ENCODE results near the gene GRID2.
A peak's percentile ranks its signal among the peaks of the same experiment; 100 is the strongest.

GRID2 gene

DNA sequence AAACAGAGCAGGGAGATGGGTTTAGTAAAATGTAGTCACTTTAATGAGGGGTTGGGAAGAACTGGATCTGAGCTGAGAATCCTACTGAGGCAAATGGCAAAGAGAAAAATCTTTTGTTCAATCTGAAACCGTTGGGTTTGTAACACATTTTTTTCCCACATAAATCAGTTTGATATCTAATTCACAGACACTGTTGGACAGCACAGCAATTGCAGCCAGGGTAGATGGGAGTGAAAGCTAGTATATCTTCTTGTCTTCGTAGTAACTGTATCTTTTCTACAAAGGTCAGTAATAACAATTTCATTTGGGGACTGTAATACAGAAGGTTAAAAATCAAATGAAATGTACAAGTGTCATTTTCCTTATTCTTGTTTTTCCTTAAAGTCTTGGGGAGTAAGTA lies 875.3 kb downstream of the GRID2 start:
- no peaks in the 10 kb centered on the region for H3K4me1 ChIP-seq (ENCODE audit: control insufficient read depth, insufficient read depth, low read length)
- no peak overlapping the region for H3K9ac ChIP-seq (ENCODE audit: low read depth, low read length)

DNA sequence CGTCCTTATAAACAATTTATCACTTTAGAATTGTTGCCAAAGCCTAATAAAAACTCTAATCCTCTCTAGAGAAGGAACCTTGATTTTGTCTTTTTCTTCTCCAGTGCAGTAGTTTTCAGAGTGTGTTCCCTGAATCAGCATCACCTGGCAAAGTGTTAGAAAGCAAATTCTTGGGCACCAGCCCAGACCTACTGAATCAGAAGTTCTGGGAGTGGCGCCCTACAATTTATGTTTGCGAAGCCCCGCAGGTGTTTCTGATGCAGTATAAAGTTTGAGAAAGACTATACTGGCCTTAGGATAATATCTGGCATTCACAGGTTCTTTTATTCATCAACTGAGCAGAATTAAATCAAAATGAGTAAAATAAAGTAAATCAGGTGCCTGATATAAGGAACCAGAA lies 879.0 kb downstream of the GRID2 start:
- H3K9ac ChIP-seq (ENCODE audit: low read depth, low read length) = no peak overlapping the region
- no peaks in the 10 kb centered on the region for H3K27me3 ChIP-seq (ENCODE audit: control insufficient read depth, insufficient read depth, low read length)

More for the DNA sequence above, 875.3 kb downstream of the GRID2 start:
- no peak overlapping the region for H3K4me3 ChIP-seq (ENCODE audit: low read depth, low read length)
- peaks cover 5% of the 10 kb centered on the region; the same call in 1 of the 2 replicates for H3K36me3 ChIP-seq (ENCODE audit: control insufficient read depth, insufficient read depth, low read length)
- H3K9me3 ChIP-seq (ENCODE audit: control insufficient read depth, insufficient read depth, low read length) = no peaks in the 10 kb centered on the region
- no peaks in the 10 kb centered on the region for H3K27me3 ChIP-seq (ENCODE audit: control insufficient read depth, insufficient read depth, low read length)
- no peak overlapping the region for H3K27ac ChIP-seq (ENCODE audit: low read depth, low read length)

DNA sequence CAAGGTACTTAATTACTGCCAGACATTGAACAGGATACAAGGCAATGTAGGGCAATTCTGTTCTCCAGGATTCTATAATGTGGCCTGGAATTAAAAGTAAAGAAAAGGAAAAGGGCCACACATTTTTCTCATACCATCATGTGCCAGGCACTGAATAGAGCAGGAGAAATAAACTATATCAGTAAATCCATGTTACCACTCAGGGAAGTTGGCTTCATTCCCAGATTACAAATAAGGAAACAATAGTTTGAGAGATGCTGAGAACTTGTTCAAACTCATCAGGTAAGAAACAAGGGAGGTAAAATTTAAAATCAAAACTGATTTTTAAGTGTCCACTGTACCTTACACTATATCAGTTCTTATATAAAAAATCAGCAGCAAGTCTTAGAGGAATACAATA lies 879.8 kb downstream of the GRID2 start:
- no peaks in the 10 kb centered on the region for H3K27me3 ChIP-seq (ENCODE audit: control insufficient read depth, insufficient read depth, low read length)
- no peaks in the 10 kb centered on the region for H3K4me1 ChIP-seq (ENCODE audit: control insufficient read depth, insufficient read depth, low read length)
- H3K36me3 ChIP-seq (ENCODE audit: control insufficient read depth, insufficient read depth, low read length) = peaks cover 5% of the 10 kb centered on the region; the same call in 1 of the 2 replicates
- H3K9ac ChIP-seq (ENCODE audit: low read depth, low read length) = no peak overlapping the region
- no peaks in the 10 kb centered on the region for H3K9me3 ChIP-seq (ENCODE audit: control insufficient read depth, insufficient read depth, low read length)
- no peak overlapping the region for H3K4me3 ChIP-seq (ENCODE audit: low read depth, low read length)
- H3K27ac ChIP-seq (ENCODE audit: low read depth, low read length) = no peak overlapping the region

More for the DNA sequence above, 879.0 kb downstream of the GRID2 start:
- no peaks in the 10 kb centered on the region for H3K9me3 ChIP-seq (ENCODE audit: control insufficient read depth, insufficient read depth, low read length)
- H3K36me3 ChIP-seq (ENCODE audit: control insufficient read depth, insufficient read depth, low read length) = peaks cover 5% of the 10 kb centered on the region; the same call in 1 of the 2 replicates
- H3K27ac ChIP-seq (ENCODE audit: low read depth, low read length) = no peak overlapping the region
- H3K4me3 ChIP-seq (ENCODE audit: low read depth, low read length) = no peak overlapping the region
- H3K4me1 ChIP-seq (ENCODE audit: control insufficient read depth, insufficient read depth, low read length) = no peaks in the 10 kb centered on the region

DNA sequence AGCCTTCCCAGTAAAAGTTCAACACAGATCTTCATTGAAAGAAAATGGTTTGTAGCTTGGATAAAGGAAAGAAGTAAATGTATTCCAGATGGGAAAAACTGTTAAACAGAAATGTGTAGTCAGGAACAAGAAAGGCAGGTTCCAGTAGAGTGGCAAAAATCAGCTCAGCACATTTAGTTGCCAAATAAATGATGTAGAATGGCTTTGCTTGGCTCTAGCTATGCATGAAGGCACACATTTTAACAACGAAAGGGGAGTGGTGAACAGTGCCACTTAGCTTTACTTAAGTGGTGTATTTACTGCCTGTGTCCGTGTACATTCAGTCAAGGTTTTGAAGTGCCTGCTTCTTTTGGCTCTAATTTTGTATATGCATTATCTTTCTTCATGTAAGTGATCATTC lies 880.3 kb downstream of the GRID2 start:
- Histone ChIP-seq H3K4me3 (ENCODE audit: low read depth, low read length) (no peak overlapping the region), H3K27me3 (ENCODE audit: control insufficient read depth, insufficient read depth, low read length) (no peaks in the 10 kb centered on the region), H3K27ac (ENCODE audit: low read depth, low read length) (no peak overlapping the region), H3K4me1 (ENCODE audit: control insufficient read depth, insufficient read depth, low read length) (no peaks in the 10 kb centered on the region), H3K9ac (ENCODE audit: low read depth, low read length) (no peak overlapping the region), H3K9me3 (ENCODE audit: control insufficient read depth, insufficient read depth, low read length) (no peaks in the 10 kb centered on the region), H3K36me3 (ENCODE audit: control insufficient read depth, insufficient read depth, low read length) (peaks cover 5% of the 10 kb centered on the region; the same call in 1 of the 2 replicates)

DNA sequence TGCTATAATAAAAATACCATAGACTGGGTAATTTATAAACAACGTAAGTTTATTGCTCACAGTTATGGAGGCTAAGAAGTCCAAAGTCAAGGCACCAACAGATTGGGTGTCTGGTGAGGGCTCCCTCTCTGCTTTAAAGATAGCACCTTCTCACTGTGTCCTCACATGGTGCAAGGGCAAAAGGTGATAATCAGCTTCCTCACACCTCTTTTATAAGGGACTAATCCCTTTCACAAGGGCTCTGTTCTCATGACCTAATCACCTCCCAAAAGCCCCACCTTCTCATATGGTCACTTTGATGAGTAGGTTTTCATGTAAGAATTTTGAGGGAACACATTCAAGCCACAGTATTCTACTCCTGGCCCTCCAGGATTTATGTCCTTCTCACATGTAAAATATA lies 883.1 kb downstream of the GRID2 start:
- Histone ChIP-seq H3K36me3 (ENCODE audit: control insufficient read depth, insufficient read depth, low read length) (no peaks in the 10 kb centered on the region), H3K4me3 (ENCODE audit: low read depth, low read length) (no peak overlapping the region), H3K4me1 (ENCODE audit: control insufficient read depth, insufficient read depth, low read length) (no peaks in the 10 kb centered on the region), H3K9me3 (ENCODE audit: control insufficient read depth, insufficient read depth, low read length) (no peaks in the 10 kb centered on the region), H3K9ac (ENCODE audit: low read depth, low read length) (no peak overlapping the region), H3K27me3 (ENCODE audit: control insufficient read depth, insufficient read depth, low read length) (no peaks in the 10 kb centered on the region), H3K27ac (ENCODE audit: low read depth, low read length) (no peak overlapping the region)

DNA sequence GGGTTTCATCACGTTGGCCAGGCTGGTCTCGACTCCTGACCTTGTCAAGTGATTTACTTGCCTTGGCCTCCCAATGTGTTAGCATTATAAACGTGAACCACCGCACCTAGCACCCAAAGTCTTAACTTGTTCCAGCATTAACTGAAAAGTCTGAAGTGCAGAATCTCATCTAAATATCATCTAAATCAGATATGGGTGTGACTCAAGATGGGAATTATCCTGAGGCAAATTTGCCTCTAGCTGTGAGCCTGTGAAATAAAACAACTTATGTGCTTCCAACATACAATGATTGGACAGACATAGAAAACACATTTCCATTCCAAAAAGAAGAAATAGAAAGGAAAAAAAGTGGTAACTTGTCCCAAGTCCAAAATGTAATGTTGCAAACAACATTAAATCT lies 883.7 kb downstream of the GRID2 start:
- no peak overlapping the region for H3K27ac ChIP-seq (ENCODE audit: low read depth, low read length)
- no peaks in the 10 kb centered on the region for H3K36me3 ChIP-seq (ENCODE audit: control insufficient read depth, insufficient read depth, low read length)
- H3K27me3 ChIP-seq (ENCODE audit: control insufficient read depth, insufficient read depth, low read length) = no peaks in the 10 kb centered on the region
- H3K4me3 ChIP-seq (ENCODE audit: low read depth, low read length) = no peak overlapping the region
- H3K9ac ChIP-seq (ENCODE audit: low read depth, low read length) = no peak overlapping the region
- H3K4me1 ChIP-seq (ENCODE audit: control insufficient read depth, insufficient read depth, low read length) = no peaks in the 10 kb centered on the region
- no peaks in the 10 kb centered on the region for H3K9me3 ChIP-seq (ENCODE audit: control insufficient read depth, insufficient read depth, low read length)

DNA sequence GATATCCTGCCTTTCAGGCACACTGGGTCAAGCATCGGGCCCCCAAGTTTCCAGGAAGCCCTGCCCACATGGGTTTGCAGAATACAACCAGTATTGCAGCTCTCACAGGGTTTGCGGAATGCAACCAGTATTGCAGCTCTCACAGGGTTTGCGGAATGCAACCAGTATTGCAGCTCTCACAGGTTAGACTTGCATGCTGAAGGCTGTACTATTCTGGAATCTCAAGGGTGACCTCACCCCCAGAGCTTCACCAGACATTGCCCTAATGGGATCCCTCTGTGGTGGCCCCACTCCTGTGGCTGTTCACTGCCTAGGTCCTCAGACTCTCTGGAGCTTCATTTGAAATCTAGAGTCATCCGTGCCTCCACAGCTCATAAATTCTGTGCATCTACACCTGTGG lies 884.1 kb downstream of the GRID2 start:
- H3K9me3 ChIP-seq (ENCODE audit: control insufficient read depth, insufficient read depth, low read length) = no peaks in the 10 kb centered on the region

DNA sequence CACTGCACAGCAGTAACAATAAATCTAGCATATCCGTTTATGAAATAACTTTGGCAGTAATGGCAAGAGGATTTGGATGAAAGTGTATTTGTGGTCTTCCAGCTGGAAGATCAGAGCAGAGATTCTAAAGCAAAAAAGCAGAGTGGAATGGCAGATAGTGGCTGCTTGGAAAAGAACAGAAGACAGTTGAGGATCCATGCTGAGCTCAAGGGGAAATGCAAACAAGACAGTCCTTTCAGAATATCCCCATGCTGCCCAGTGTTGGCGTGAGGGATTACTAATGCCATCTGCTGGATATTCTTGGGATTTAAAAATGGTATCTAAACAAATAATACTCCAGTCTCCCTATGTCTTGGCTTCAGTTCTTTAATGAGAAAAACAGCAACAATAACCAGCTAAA lies 895.7 kb downstream of the GRID2 start:
- no peaks in the 10 kb centered on the region for H3K36me3 ChIP-seq (ENCODE audit: control insufficient read depth, insufficient read depth, low read length)
- H3K4me1 ChIP-seq (ENCODE audit: control insufficient read depth, insufficient read depth, low read length) = peaks cover 12% of the 10 kb centered on the region
- no peaks in the 10 kb centered on the region for H3K9me3 ChIP-seq (ENCODE audit: control insufficient read depth, insufficient read depth, low read length)
- no peaks in the 10 kb centered on the region for H3K27me3 ChIP-seq (ENCODE audit: control insufficient read depth, insufficient read depth, low read length)
- H3K4me3 ChIP-seq (ENCODE audit: low read depth, low read length) = no peak overlapping the region
- H3K27ac ChIP-seq (ENCODE audit: low read depth, low read length) = peak overlapping the region; percentile 53
- no peak overlapping the region for H3K9ac ChIP-seq (ENCODE audit: low read depth, low read length)

More for the DNA sequence above, 884.1 kb downstream of the GRID2 start:
- H3K36me3 ChIP-seq (ENCODE audit: control insufficient read depth, insufficient read depth, low read length) = no peaks in the 10 kb centered on the region
- H3K27me3 ChIP-seq (ENCODE audit: control insufficient read depth, insufficient read depth, low read length) = no peaks in the 10 kb centered on the region
- H3K4me1 ChIP-seq (ENCODE audit: control insufficient read depth, insufficient read depth, low read length) = no peaks in the 10 kb centered on the region
- no peak overlapping the region for H3K9ac ChIP-seq (ENCODE audit: low read depth, low read length)
- no peak overlapping the region for H3K4me3 ChIP-seq (ENCODE audit: low read depth, low read length)
- no peak overlapping the region for H3K27ac ChIP-seq (ENCODE audit: low read depth, low read length)

DNA sequence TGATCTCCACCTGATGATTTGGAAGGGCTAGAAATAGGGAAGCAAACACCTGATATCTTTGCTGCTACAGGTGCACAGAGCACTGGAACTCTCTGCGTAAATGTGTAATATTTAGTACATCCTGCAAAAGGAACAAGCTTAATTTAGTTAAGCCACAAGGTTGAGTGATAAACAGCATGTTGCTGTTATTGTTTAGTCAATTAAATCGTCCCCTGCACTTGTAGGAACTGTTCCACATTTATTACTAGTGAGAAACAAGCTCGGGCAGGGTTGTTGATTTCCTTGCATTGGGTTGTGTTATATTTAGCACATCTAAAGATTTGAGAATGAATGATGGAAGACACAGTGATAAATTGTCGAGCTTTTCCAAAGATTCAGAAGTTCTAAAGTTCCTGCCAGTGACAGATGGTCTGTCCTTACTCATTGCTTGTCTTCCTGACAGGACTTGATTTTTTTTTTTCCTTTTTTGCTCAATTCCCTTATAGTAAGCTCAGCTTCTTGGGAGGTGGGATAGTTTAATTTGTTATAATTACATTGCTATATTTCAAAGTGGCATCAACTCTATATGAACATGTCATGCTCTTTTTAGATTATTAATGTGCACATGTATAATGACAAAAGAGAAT lies 897.8 kb downstream of the GRID2 start:
- no peak overlapping the region for H3K27ac ChIP-seq (ENCODE audit: low read depth, low read length)
- peaks cover 12% of the 10 kb centered on the region for H3K4me1 ChIP-seq (ENCODE audit: control insufficient read depth, insufficient read depth, low read length)
- H3K9ac ChIP-seq (ENCODE audit: low read depth, low read length) = no peak overlapping the region
- no peaks in the 10 kb centered on the region for H3K27me3 ChIP-seq (ENCODE audit: control insufficient read depth, insufficient read depth, low read length)
- H3K9me3 ChIP-seq (ENCODE audit: control insufficient read depth, insufficient read depth, low read length) = no peaks in the 10 kb centered on the region
- no peak overlapping the region for H3K4me3 ChIP-seq (ENCODE audit: low read depth, low read length)
- H3K36me3 ChIP-seq (ENCODE audit: control insufficient read depth, insufficient read depth, low read length) = no peaks in the 10 kb centered on the region

DNA sequence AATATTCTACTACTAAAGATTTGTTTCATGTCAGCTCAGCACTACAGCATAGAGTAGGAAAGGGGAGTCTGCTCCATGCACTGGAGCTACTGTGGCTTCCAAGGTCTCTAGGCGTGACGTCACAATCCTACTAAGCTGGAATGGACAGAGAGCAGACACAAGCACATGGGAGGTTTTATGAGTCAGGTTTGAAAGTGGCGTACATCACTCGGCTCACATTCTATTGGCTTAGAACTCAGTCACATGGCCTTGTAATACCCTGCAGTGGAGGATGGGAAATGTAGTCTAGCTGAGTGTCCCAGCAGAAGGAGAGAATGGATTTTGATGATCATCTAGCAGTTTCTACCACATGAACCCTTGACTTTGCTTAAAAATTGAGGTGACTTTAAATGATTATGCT lies 899.9 kb downstream of the GRID2 start:
- Histone ChIP-seq H3K4me3 (ENCODE audit: low read depth, low read length) (no peak overlapping the region), H3K27ac (ENCODE audit: low read depth, low read length) (no peak overlapping the region), H3K4me1 (ENCODE audit: control insufficient read depth, insufficient read depth, low read length) (peaks cover 10% of the 10 kb centered on the region), H3K9me3 (ENCODE audit: control insufficient read depth, insufficient read depth, low read length) (no peaks in the 10 kb centered on the region), H3K36me3 (ENCODE audit: control insufficient read depth, insufficient read depth, low read length) (no peaks in the 10 kb centered on the region), H3K9ac (ENCODE audit: low read depth, low read length) (no peak overlapping the region), H3K27me3 (ENCODE audit: control insufficient read depth, insufficient read depth, low read length) (no peaks in the 10 kb centered on the region)

DNA sequence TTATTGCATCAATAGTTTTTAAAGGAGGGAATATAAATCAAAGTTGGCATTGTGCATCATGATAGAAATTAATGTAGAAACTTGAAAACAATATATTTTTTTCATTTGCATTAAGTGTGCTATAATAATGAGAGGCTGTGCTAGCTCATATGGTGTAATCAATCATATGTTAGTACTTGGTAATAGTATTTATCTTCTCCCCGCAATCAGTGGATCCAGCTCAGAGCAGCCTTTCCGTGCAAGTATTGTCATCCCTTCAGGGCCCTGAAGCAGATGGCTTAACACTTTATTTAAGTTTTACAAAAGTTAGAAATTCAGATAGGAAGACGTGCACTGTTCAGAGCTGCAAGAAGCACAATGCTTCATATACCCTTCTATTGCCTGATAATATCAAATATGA lies 908.5 kb downstream of the GRID2 start:
- Histone ChIP-seq H3K27ac (ENCODE audit: low read depth, low read length) (no peak overlapping the region), H3K27me3 (ENCODE audit: control insufficient read depth, insufficient read depth, low read length) (no peaks in the 10 kb centered on the region), H3K9me3 (ENCODE audit: control insufficient read depth, insufficient read depth, low read length) (no peaks in the 10 kb centered on the region)

More for the DNA sequence above, 908.5 kb downstream of the GRID2 start:
- H3K4me3 ChIP-seq (ENCODE audit: low read depth, low read length) = no peak overlapping the region
- peaks cover under 1% of the 10 kb centered on the region; the same call in 1 of the 2 replicates for H3K4me1 ChIP-seq (ENCODE audit: control insufficient read depth, insufficient read depth, low read length)
- H3K36me3 ChIP-seq (ENCODE audit: control insufficient read depth, insufficient read depth, low read length) = peaks cover 9% of the 10 kb centered on the region
- H3K9ac ChIP-seq (ENCODE audit: low read depth, low read length) = no peak overlapping the region
